Neutrophil (primary cell): ENCODE measurements around the gene PLTP.

Experiments used
- H3K27ac ChIP-seq: fragments of 200-600 bp; sonication (generic); 2 replicates; pipeline ENCODE4 v1.5.1; 2016; ENCODE audit warnings: mild to moderate bottlenecking, moderate library complexity
- H3K27me3 ChIP-seq: fragments of 200-600 bp; sonication (generic); 2 replicates; pipeline ENCODE4 v1.6.0; 2016; ENCODE audit warnings: mild to moderate bottlenecking
- H3K36me3 ChIP-seq: fragments of 200-600 bp; sonication (generic); 2 replicates; pipeline ENCODE4 v1.5.1; 2017
- H3K4me1 ChIP-seq, 2 experiments: fragments of 200-600 bp in 1 of 2; sonication (generic) in 1 of 2; 1 replicate in 1 of 2; 2 replicates in 1 of 2; pipeline versions ENCODE4 v1.5.1 to v1.6.1; 2013 to 2016; ENCODE audit warnings: low read depth in 1 of 2, low read length in 1 of 2, mild to moderate bottlenecking in 1 of 2, moderate library complexity in 1 of 2; ENCODE audit not compliant: control insufficient read depth in 1 of 2, insufficient read depth in 1 of 2
- H3K4me3 ChIP-seq, 2 experiments: fragments of 200-600 bp in 1 of 2; sonication (generic) in 1 of 2; 1 replicate in 1 of 2; 2 replicates in 1 of 2; pipeline ENCODE4 v1.5.1; 2013 to 2016; ENCODE audit warnings: low read depth in 1 of 2, low read length in 1 of 2, mild to moderate bottlenecking in 1 of 2, moderate library complexity in 1 of 2
- H3K9me3 ChIP-seq: fragments of 200-600 bp; sonication (generic); 2 replicates; pipeline ENCODE4 v1.5.1; 2016
- CTCF ChIP-seq: fragments of 200-600 bp; sonication (generic); IDR thresholded peaks from 2 replicates; pipeline ENCODE4 v1.5.1; 2016; ENCODE audit warnings: antibody characterized with exemption

Gene PLTP

GRCh38 chr20:45953672-45954071 lies 41.7 kb upstream of the PLTP start:
- TF ChIP-seq CTCF, result no peak
- Histone ChIP-seq H3K4me3 (no peak overlapping the region), H3K4me1 (no peaks in the 10 kb centered on the region), H3K9me3 (no peaks in the 10 kb centered on the region), H3K27ac (no peak overlapping the region), H3K36me3 (peaks cover 85% of the 10 kb centered on the region), H3K27me3 (no peaks in the 10 kb centered on the region)

- TF ChIP-seq CTCF, result no peak
- peaks cover 85% of the 10 kb centered on the region for H3K36me3 ChIP-seq
- no peaks in the 10 kb centered on the region for H3K27me3 ChIP-seq
- no peak overlapping the region for H3K4me3 ChIP-seq
- no peaks in the 10 kb centered on the region for H3K9me3 ChIP-seq
- no peak overlapping the region for H3K27ac ChIP-seq
- H3K4me1 ChIP-seq, result no peaks in the 10 kb centered on the region
Measured at GRCh38 chr20:45952861-45953260, 40.9 kb upstream of the PLTP start.

GRCh38 chr20:45951925-45952834 lies 40.2 kb upstream of the PLTP start:
- no peak for TF ChIP-seq CTCF
- no peaks in the 10 kb centered on the region for H3K27me3 ChIP-seq
- no peaks in the 10 kb centered on the region for H3K4me1 ChIP-seq
- peaks cover 85% of the 10 kb centered on the region for H3K36me3 ChIP-seq
- H3K4me3 ChIP-seq, result no peak overlapping the region
- no peaks in the 10 kb centered on the region for H3K9me3 ChIP-seq
- H3K27ac ChIP-seq, result no peak overlapping the region

GRCh38 chr20:45950330-45950646 lies 38.3 kb upstream of the PLTP start:
- Histone ChIP-seq H3K4me1 (peaks cover 0 to 6% of the 10 kb centered on the region in 2 experiments), H3K27me3 (no peaks in the 10 kb centered on the region), H3K27ac (no peak overlapping the region), H3K4me3 (no peak overlapping the region), H3K36me3 (peaks cover 93% of the 10 kb centered on the region), H3K9me3 (no peaks in the 10 kb centered on the region)
- TF ChIP-seq CTCF, result no peak

GRCh38 chr20:45949542-45950329 lies 37.8 kb upstream of the PLTP start:
- Histone ChIP-seq H3K36me3 (peaks cover 96% of the 10 kb centered on the region), H3K4me1 (peaks cover 0 to 6% of the 10 kb centered on the region in 2 experiments), H3K4me3 (no peak overlapping the region), H3K27ac (peak overlapping the region; percentile 15), H3K9me3 (no peaks in the 10 kb centered on the region), H3K27me3 (no peaks in the 10 kb centered on the region)
- no peak for TF ChIP-seq CTCF
